Astrocyte of the hippocampus (primary cell): Measurements from ENCODE around the gene DAB2IP.

Experiments
- DNase-seq: peaks from one replicate; pipeline ENCODE4 v3.0.0; 2011; ENCODE audit warnings: low read depth, low spot score

Gene DAB2IP

GRCh38 chr9:121743441-121744001 is 92.1 kb downstream of the DAB2IP start:
- peak; percentile 93 for DNase-seq

- peak; percentile 66 for DNase-seq
Measured at GRCh38 chr9:121744002-121744686, 92.7 kb downstream of the DAB2IP start.

- DNase-seq, result peak; percentile 62
Measured at GRCh38 chr9:121744687-121745395, 93.4 kb downstream of the DAB2IP start.

GRCh38 chr9:121745396-121745695 is 93.9 kb downstream of the DAB2IP start:
- no peak for DNase-seq

- DNase-seq, result no peak
Measured at GRCh38 chr9:121746411-121746810, 95.0 kb downstream of the DAB2IP start.

GRCh38 chr9:121746866-121747265 is 95.4 kb downstream of the DAB2IP start:
- no peak for DNase-seq

GRCh38 chr9:121748074-121748473 is 96.6 kb downstream of the DAB2IP start:
- no peak for DNase-seq

GRCh38 chr9:121748727-121749423 is 97.4 kb downstream of the DAB2IP start:
- DNase-seq, result no peak

- no peak for DNase-seq
Measured at GRCh38 chr9:121749614-121750013, 98.2 kb downstream of the DAB2IP start.

- no peak for DNase-seq
Measured at GRCh38 chr9:121750259-121750714, 98.9 kb downstream of the DAB2IP start.

- peak; percentile 66 for DNase-seq
Measured at GRCh38 chr9:121750715-121751623, 99.5 kb downstream of the DAB2IP start.

GRCh38 chr9:121751686-121752445 is 100.4 kb downstream of the DAB2IP start:
- DNase-seq, result no peak

- DNase-seq, result no peak
Measured at GRCh38 chr9:121752929-121753328, 101.5 kb downstream of the DAB2IP start.

GRCh38 chr9:121753802-121754654 is 102.6 kb downstream of the DAB2IP start:
- DNase-seq, result no peak

GRCh38 chr9:121754655-121755436 is 103.4 kb downstream of the DAB2IP start:
- DNase-seq, result no peak

GRCh38 chr9:121755581-121755980 is 104.1 kb downstream of the DAB2IP start:
- DNase-seq, result no peak

- DNase-seq, result no peak
Measured at GRCh38 chr9:121756474-121757280, 105.2 kb downstream of the DAB2IP start.

- DNase-seq, result no peak
Measured at GRCh38 chr9:121757281-121757585, 105.8 kb downstream of the DAB2IP start.
